GM23338 (cell line): ENCODE data around the gene SERPINA9. TPM values are rescaled to one million over a fixed set of nuclear protein-coding genes. Genes with fewer than 3 reads are reported as not detected.

Experiments
- ATAC-seq: fragments of 200-7000 bp; cut with Tn5 transposase; 3 replicates; pipeline ENCODE4 v1.9.1; 2020
- DNase-seq: peaks from one replicate; pipeline ENCODE4 v3.0.0-alpha.2; 2015; ENCODE audit warnings: low spot score
- H2AFZ ChIP-seq: fragments of 200-600 bp; sonication (generic); 2 replicates; pipeline ENCODE4 v1.8.0; 2016; ENCODE audit warnings: antibody characterized with exemption, mild to moderate bottlenecking, moderate library complexity
- H3F3A ChIP-seq: fragments of 200-600 bp; sonication (generic); replicated peaks from 2 replicates; pipeline ENCODE4 v1.8.0; 2017; ENCODE audit warnings: antibody characterized with exemption, mixed run types, low read depth
- H3K27ac ChIP-seq: fragments of 200-600 bp; sonication (generic); 2 replicates; pipeline ENCODE4 v1.6.1; 2016; ENCODE audit warnings: low read depth
- H3K27me3 ChIP-seq: fragments of 200-600 bp; sonication (generic); 2 replicates; pipeline ENCODE4 v1.8.0; 2016; ENCODE audit warnings: mild to moderate bottlenecking, mixed run types, moderate library complexity; ENCODE audit not compliant: insufficient read depth
- H3K36me3 ChIP-seq: fragments of 200-600 bp; sonication (generic); 2 replicates; pipeline ENCODE4 v1.8.0; 2016; ENCODE audit warnings: mild to moderate bottlenecking; ENCODE audit not compliant: insufficient read depth
- H3K4me1 ChIP-seq: fragments of 200-600 bp; sonication (generic); 2 replicates; pipeline ENCODE4 v1.8.0; 2016; ENCODE audit warnings: mild to moderate bottlenecking, moderate library complexity; ENCODE audit not compliant: insufficient read depth
- H3K4me2 ChIP-seq: fragments of 200-600 bp; sonication (generic); 2 replicates; pipeline ENCODE4 v1.7.1; 2017; ENCODE audit warnings: mixed run types
- H3K4me3 ChIP-seq: fragments of 200-600 bp; sonication (generic); 2 replicates; pipeline ENCODE4 v1.6.1; 2016; ENCODE audit warnings: mixed run types
- H3K79me2 ChIP-seq: fragments of 200-600 bp; sonication (generic); replicated peaks from 2 replicates; pipeline ENCODE4 v1.8.0; 2017; ENCODE audit warnings: mild to moderate bottlenecking; ENCODE audit not compliant: insufficient read depth
- H3K9me2 ChIP-seq: fragments of 200-600 bp; sonication (generic); 2 replicates; pipeline ENCODE4 v1.8.0; 2017; ENCODE audit not compliant: insufficient read depth
- H4K20me1 ChIP-seq: fragments of 200-600 bp; sonication (generic); replicated peaks from 2 replicates; pipeline ENCODE4 v1.8.0; 2017; ENCODE audit warnings: mild to moderate bottlenecking; ENCODE audit not compliant: insufficient read depth
- H3K27ac Mint-ChIP-seq: 2 replicates; pipeline ENCODE4 v1.8.0; 2020; ENCODE audit warnings: inconsistent platforms, mild to moderate bottlenecking, moderate library complexity, mixed read lengths
- H3K27me3 Mint-ChIP-seq: 3 replicates; pipeline ENCODE4 v1.8.0; 2022; ENCODE audit warnings: low read depth, mild to moderate bottlenecking, moderate library complexity, mixed read lengths, inconsistent platforms; ENCODE audit not compliant: insufficient read depth, poor library complexity
- H3K36me3 Mint-ChIP-seq: 3 replicates; pipeline ENCODE4 v1.8.0; 2021; ENCODE audit warnings: low read depth, mild to moderate bottlenecking, inconsistent platforms, moderate library complexity, mixed read lengths
- H3K4me1 Mint-ChIP-seq: 3 replicates; pipeline ENCODE4 v1.8.0; 2020; ENCODE audit warnings: mild to moderate bottlenecking, inconsistent platforms, mixed read lengths
- H3K4me3 Mint-ChIP-seq: 3 replicates; pipeline ENCODE4 v1.8.0; 2021; ENCODE audit warnings: moderate library complexity, mild to moderate bottlenecking, inconsistent platforms, mixed read lengths
- H3K9me3 Mint-ChIP-seq: 3 replicates; pipeline ENCODE4 v1.8.0; 2020; ENCODE audit warnings: moderate library complexity, mild to moderate bottlenecking, inconsistent platforms, mixed read lengths
- CREB1 ChIP-seq: fragments of 250-450 bp; sonication (Bioruptor Pico); IDR thresholded peaks from 2 replicates; pipeline ENCODE4 v1.5.0; 2020; ENCODE audit warnings: low read depth, mild to moderate bottlenecking, moderate library complexity
- EZH2 ChIP-seq: fragments of 200-600 bp; sonication (generic); IDR thresholded peaks from one replicate; pipeline ENCODE4 v1.8.0; 2017; ENCODE audit warnings: antibody characterized with exemption, mild to moderate bottlenecking, low read depth; ENCODE audit not compliant: unreplicated experiment
- EZH2phosphoT487 ChIP-seq: fragments of 200-600 bp; sonication (generic); IDR thresholded peaks from one replicate; pipeline ENCODE4 v1.8.1; 2018; ENCODE audit warnings: antibody characterized with exemption; ENCODE audit not compliant: unreplicated experiment
- JUNB ChIP-seq: IDR thresholded peaks from one replicate; pipeline ENCODE4 v1.6.1; 2016; ENCODE audit warnings: antibody characterized with exemption; ENCODE audit not compliant: unreplicated experiment
- NANOG ChIP-seq: IDR thresholded peaks from 2 replicates; pipeline ENCODE4 v1.6.1; 2016; ENCODE audit warnings: antibody characterized with exemption, borderline replicate concordance
- POLR2AphosphoS5 ChIP-seq: IDR thresholded peaks from 2 replicates; pipeline ENCODE4 v1.6.1; 2016; ENCODE audit warnings: antibody characterized with exemption, low read depth
- STAT1 ChIP-seq: IDR thresholded peaks from one replicate; pipeline ENCODE4 v1.6.1; 2016; ENCODE audit warnings: antibody characterized with exemption; ENCODE audit not compliant: unreplicated experiment
- ZNF114 ChIP-seq: fragments of 250-450 bp; sonication (Bioruptor Pico); IDR thresholded peaks from 2 replicates; pipeline ENCODE4 v1.5.0; 2020; ENCODE audit warnings: mild to moderate bottlenecking, moderate library complexity
- ZNF331 ChIP-seq: fragments of 250-450 bp; sonication (Bioruptor Pico); IDR thresholded peaks from 2 replicates; pipeline ENCODE4 v1.5.0; 2020; ENCODE audit warnings: low read depth, mild to moderate bottlenecking, moderate library complexity
- polyA plus RNA-seq: library from polyadenylated mRNA; unstranded; fragments of >200 nt; fragmentation: Nextera tagmentation; extraction: Ambion mirVana; gene quantifications from 2 replicates; pipeline ENCODE4 v1.2.1, GENCODE V29; 2016
- total RNA-seq: library from RNA; depleted of rRNA; stranded (reverse); fragments of >200 nt; shearing (Covaris generic); gene quantifications from 2 replicates; pipeline ENCODE4 v1.2.3, GENCODE V29; 2014
- TF ChIP-seq, protein P1 (sequence below): IDR thresholded peaks from one replicate; pipeline ENCODE4 v1.6.1; 2018; ENCODE audit warnings: antibody characterized with exemption; ENCODE audit not compliant: unreplicated experiment
- TF ChIP-seq, protein P2 (sequence below): fragments of 250-450 bp; sonication (Bioruptor Pico); IDR thresholded peaks from 2 replicates; pipeline ENCODE4 v1.5.0; 2020; ENCODE audit warnings: mild to moderate bottlenecking, moderate library complexity
- TF ChIP-seq, protein P3 (sequence below): IDR thresholded peaks from 2 replicates; pipeline ENCODE4 v1.6.1; 2016; ENCODE audit warnings: antibody characterized with exemption
- TF ChIP-seq, protein P4 (sequence below), 2 experiments: fragments of 200-600 bp in 1 of 2; sonication (generic) in 1 of 2; conservative IDR thresholded peaks; 2 replicates each; pipeline versions ENCODE4 v1.5.1 to v1.6.1; 2016 to 2017; ENCODE audit warnings: antibody characterized with exemption in 2 of 2, low read depth in 2 of 2, mild to moderate bottlenecking in 2 of 2, moderate library complexity in 1 of 2

The SERPINA9 gene
- total and polyA plus RNA-seq, 2 experiments from 2014 or later = not detected

DNA sequence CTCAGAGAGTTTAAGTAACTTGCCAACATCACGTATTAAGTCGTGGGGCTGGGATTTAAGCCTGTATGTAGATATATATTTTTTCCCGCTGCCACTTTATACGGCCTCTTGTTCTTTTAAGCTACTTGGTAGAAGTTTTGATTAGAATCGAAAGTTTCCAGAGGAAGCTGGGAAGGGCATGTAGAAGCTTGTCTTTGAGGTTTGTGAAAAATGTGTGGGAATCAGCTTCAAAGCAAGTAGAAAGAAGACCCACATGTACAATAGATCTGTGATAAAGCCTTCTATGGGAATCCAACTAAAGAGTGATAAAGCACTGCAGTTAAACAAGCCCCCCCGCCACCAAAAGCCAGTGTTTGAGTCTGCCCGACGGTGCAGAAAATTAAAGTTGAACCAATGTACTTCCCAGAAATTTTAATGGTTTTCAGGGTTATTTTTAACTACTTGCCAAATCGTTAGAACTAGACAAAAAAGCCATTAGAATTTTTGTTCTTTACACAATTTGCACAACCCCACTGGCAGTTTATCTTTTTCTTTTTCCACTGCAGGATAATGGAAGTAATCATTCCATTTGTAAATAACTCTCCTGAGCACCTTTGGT is 48.9 kb downstream of the SERPINA9 start:
- H2AFZ ChIP-seq = no peak overlapping the region
- no peak overlapping the region for H3K4me3 ChIP-seq
- no peaks in the 10 kb centered on the region for H3K36me3 ChIP-seq
- H3K9me2 ChIP-seq = no peaks in the 10 kb centered on the region
- peaks cover 6% of the 10 kb centered on the region; the same call in 2 of the 3 replicates for H3K4me1 Mint-ChIP-seq
- no peak overlapping the region for H3K4me3 Mint-ChIP-seq
- no peaks in the 10 kb centered on the region for H4K20me1 ChIP-seq
- H3K36me3 Mint-ChIP-seq = no peaks in the 10 kb centered on the region
- no peaks in the 10 kb centered on the region for H3F3A ChIP-seq
- ATAC-seq = no peak
- peaks cover 11% of the 10 kb centered on the region; the same call in 2 of the 3 replicates for H3K9me3 Mint-ChIP-seq
- H3K79me2 ChIP-seq = no peaks in the 10 kb centered on the region
- no peak for TF ChIP-seq POLR2AphosphoS5
- TF ChIP-seq EZH2phosphoT487 = no peak
- TF ChIP-seq, protein P1, sequence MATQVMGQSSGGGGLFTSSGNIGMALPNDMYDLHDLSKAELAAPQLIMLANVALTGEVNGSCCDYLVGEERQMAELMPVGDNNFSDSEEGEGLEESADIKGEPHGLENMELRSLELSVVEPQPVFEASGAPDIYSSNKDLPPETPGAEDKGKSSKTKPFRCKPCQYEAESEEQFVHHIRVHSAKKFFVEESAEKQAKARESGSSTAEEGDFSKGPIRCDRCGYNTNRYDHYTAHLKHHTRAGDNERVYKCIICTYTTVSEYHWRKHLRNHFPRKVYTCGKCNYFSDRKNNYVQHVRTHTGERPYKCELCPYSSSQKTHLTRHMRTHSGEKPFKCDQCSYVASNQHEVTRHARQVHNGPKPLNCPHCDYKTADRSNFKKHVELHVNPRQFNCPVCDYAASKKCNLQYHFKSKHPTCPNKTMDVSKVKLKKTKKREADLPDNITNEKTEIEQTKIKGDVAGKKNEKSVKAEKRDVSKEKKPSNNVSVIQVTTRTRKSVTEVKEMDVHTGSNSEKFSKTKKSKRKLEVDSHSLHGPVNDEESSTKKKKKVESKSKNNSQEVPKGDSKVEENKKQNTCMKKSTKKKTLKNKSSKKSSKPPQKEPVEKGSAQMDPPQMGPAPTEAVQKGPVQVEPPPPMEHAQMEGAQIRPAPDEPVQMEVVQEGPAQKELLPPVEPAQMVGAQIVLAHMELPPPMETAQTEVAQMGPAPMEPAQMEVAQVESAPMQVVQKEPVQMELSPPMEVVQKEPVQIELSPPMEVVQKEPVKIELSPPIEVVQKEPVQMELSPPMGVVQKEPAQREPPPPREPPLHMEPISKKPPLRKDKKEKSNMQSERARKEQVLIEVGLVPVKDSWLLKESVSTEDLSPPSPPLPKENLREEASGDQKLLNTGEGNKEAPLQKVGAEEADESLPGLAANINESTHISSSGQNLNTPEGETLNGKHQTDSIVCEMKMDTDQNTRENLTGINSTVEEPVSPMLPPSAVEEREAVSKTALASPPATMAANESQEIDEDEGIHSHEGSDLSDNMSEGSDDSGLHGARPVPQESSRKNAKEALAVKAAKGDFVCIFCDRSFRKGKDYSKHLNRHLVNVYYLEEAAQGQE = no peak
- no peak for TF ChIP-seq CREB1 (CRISPR knock-in tag)
- no peak for TF ChIP-seq JUNB
- TF ChIP-seq STAT1 = no peak
- TF ChIP-seq ZNF114 (CRISPR knock-in tag) = no peak
- TF ChIP-seq ZNF331 (CRISPR knock-in tag) = no peak
- no peak for TF ChIP-seq NANOG
- TF ChIP-seq, protein P2, sequence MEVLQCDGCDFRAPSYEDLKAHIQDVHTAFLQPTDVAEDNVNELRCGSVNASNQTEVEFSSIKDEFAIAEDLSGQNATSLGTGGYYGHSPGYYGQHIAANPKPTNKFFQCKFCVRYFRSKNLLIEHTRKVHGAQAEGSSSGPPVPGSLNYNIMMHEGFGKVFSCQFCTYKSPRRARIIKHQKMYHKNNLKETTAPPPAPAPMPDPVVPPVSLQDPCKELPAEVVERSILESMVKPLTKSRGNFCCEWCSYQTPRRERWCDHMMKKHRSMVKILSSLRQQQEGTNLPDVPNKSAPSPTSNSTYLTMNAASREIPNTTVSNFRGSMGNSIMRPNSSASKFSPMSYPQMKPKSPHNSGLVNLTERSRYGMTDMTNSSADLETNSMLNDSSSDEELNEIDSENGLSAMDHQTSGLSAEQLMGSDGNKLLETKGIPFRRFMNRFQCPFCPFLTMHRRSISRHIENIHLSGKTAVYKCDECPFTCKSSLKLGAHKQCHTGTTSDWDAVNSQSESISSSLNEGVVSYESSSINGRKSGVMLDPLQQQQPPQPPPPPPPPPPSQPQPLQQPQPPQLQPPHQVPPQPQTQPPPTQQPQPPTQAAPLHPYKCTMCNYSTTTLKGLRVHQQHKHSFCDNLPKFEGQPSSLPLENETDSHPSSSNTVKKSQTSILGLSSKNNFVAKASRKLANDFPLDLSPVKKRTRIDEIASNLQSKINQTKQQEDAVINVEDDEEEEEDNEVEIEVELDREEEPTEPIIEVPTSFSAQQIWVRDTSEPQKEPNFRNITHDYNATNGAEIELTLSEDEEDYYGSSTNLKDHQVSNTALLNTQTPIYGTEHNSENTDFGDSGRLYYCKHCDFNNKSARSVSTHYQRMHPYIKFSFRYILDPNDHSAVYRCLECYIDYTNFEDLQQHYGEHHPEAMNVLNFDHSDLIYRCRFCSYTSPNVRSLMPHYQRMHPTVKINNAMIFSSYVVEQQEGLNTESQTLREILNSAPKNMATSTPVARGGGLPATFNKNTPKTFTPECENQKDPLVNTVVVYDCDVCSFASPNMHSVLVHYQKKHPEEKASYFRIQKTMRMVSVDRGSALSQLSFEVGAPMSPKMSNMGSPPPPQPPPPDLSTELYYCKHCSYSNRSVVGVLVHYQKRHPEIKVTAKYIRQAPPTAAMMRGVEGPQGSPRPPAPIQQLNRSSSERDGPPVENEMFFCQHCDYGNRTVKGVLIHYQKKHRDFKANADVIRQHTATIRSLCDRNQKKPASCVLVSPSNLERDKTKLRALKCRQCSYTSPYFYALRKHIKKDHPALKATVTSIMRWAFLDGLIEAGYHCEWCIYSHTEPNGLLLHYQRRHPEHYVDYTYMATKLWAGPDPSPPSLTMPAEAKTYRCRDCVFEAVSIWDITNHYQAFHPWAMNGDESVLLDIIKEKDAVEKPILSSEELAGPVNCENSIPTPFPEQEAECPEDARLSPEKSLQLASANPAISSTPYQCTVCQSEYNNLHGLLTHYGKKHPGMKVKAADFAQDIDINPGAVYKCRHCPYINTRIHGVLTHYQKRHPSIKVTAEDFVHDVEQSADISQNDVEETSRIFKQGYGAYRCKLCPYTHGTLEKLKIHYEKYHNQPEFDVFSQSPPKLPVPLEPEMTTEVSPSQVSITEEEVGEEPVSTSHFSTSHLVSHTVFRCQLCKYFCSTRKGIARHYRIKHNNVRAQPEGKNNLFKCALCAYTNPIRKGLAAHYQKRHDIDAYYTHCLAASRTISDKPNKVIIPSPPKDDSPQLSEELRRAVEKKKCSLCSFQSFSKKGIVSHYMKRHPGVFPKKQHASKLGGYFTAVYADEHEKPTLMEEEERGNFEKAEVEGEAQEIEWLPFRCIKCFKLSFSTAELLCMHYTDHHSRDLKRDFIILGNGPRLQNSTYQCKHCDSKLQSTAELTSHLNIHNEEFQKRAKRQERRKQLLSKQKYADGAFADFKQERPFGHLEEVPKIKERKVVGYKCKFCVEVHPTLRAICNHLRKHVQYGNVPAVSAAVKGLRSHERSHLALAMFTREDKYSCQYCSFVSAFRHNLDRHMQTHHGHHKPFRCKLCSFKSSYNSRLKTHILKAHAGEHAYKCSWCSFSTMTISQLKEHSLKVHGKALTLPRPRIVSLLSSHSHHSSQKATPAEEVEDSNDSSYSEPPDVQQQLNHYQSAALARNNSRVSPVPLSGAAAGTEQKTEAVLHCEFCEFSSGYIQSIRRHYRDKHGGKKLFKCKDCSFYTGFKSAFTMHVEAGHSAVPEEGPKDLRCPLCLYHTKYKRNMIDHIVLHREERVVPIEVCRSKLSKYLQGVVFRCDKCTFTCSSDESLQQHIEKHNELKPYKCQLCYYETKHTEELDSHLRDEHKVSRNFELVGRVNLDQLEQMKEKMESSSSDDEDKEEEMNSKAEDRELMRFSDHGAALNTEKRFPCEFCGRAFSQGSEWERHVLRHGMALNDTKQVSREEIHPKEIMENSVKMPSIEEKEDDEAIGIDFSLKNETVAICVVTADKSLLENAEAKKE (CRISPR knock-in tag) = no peak
- TF ChIP-seq EZH2 = no peak
- TF ChIP-seq, protein P3, sequence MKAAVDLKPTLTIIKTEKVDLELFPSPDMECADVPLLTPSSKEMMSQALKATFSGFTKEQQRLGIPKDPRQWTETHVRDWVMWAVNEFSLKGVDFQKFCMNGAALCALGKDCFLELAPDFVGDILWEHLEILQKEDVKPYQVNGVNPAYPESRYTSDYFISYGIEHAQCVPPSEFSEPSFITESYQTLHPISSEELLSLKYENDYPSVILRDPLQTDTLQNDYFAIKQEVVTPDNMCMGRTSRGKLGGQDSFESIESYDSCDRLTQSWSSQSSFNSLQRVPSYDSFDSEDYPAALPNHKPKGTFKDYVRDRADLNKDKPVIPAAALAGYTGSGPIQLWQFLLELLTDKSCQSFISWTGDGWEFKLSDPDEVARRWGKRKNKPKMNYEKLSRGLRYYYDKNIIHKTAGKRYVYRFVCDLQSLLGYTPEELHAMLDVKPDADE = no peak
- TF ChIP-seq, protein P4, sequence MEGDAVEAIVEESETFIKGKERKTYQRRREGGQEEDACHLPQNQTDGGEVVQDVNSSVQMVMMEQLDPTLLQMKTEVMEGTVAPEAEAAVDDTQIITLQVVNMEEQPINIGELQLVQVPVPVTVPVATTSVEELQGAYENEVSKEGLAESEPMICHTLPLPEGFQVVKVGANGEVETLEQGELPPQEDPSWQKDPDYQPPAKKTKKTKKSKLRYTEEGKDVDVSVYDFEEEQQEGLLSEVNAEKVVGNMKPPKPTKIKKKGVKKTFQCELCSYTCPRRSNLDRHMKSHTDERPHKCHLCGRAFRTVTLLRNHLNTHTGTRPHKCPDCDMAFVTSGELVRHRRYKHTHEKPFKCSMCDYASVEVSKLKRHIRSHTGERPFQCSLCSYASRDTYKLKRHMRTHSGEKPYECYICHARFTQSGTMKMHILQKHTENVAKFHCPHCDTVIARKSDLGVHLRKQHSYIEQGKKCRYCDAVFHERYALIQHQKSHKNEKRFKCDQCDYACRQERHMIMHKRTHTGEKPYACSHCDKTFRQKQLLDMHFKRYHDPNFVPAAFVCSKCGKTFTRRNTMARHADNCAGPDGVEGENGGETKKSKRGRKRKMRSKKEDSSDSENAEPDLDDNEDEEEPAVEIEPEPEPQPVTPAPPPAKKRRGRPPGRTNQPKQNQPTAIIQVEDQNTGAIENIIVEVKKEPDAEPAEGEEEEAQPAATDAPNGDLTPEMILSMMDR (conservative IDR thresholded peaks at IDR 0.05; ENCODE audit: low read depth in 2 of 2) = no peak
- no peaks in the 10 kb centered on the region for H3K27me3 ChIP-seq
- no peaks in the 10 kb centered on the region for H3K4me1 ChIP-seq
- H3K27ac ChIP-seq = no peak overlapping the region
- DNase-seq = no peak
- H3K27ac Mint-ChIP-seq = no peak overlapping the region
- H3K27me3 Mint-ChIP-seq = peaks cover 4% of the 10 kb centered on the region
- no peak overlapping the region for H3K4me2 ChIP-seq
